CD4-positive, alpha-beta memory T cell (primary cell): ENCODE measurements around the gene NYNRIN. TPM values are rescaled to one million over a fixed set of nuclear protein-coding genes. Genes with fewer than 3 reads are reported as not detected.

Experiments used
- polyA plus RNA-seq, 2 donors: library from polyadenylated mRNA; unstranded; fragments of 300-500 nt; fragmentation: Illumina TruSeq; gene quantifications; one replicate each; pipeline ENCODE4 v1.2.3, GENCODE V29; 2021
- total RNA-seq, 2 experiments: library from RNA; stranded (reverse); gene quantifications; one replicate each; pipeline ENCODE4 v1.2.3, GENCODE V29; 2021

The NYNRIN gene
- total and polyA plus RNA-seq, 4 experiments from 2014 or later = 0.02 to 0.32 TPM; not detected in 2

Other genes with a start within 250 kb of the NYNRIN start
- 100 to 1,000 TPM; 154 to 157 TPM for gene IRF9, start 237.7 kb upstream of the NYNRIN start, total RNA-seq
- gene IRF9, start 237.7 kb upstream of the NYNRIN start, polyA plus RNA-seq = 100 to 1,000 TPM in 1 of 2 donors, 10 to 100 TPM in 1; 59.3 to 121 TPM
- 10 to 100 TPM; 27.7 to 30.5 TPM for gene REC8, start 226.9 kb upstream of the NYNRIN start, total RNA-seq
- gene REC8, start 226.9 kb upstream of the NYNRIN start, polyA plus RNA-seq = 1 to 10 TPM; 2.8 to 9.8 TPM
- 10 to 100 TPM; 22.4 to 30.2 TPM for gene IPO4, start 210.2 kb upstream of the NYNRIN start, total RNA-seq
- 10 to 100 TPM; 19.8 to 20.2 TPM for gene IPO4, start 210.2 kb upstream of the NYNRIN start, polyA plus RNA-seq
- gene TM9SF1, start 203.6 kb upstream of the NYNRIN start, total RNA-seq = 10 to 100 TPM; 24.1 to 26.3 TPM
- 10 to 100 TPM; 38.4 to 40.6 TPM for gene TM9SF1, start 203.6 kb upstream of the NYNRIN start, polyA plus RNA-seq
- gene TSSK4, start 193.3 kb upstream of the NYNRIN start, total RNA-seq = 1 to 10 TPM; 1.2 to 1.9 TPM
- gene TSSK4, start 193.3 kb upstream of the NYNRIN start, polyA plus RNA-seq = 1 to 10 TPM in 1 of 2 donors, under 1 TPM in 1; 0.47 to 1.3 TPM
- gene CHMP4A, start 185.5 kb upstream of the NYNRIN start, total RNA-seq = 100 to 1,000 TPM in 1 of 2 experiments, 10 to 100 TPM in 1; 99.3 to 101 TPM
- 100 to 1,000 TPM; 164 to 194 TPM for gene CHMP4A, start 185.5 kb upstream of the NYNRIN start, polyA plus RNA-seq
- 10 to 100 TPM; 12.5 to 15.3 TPM for gene MDP1, start 182.9 kb upstream of the NYNRIN start, total RNA-seq
- 10 to 100 TPM; 27.3 to 28.1 TPM for gene MDP1, start 182.9 kb upstream of the NYNRIN start, polyA plus RNA-seq
- gene NEDD8, start 166.6 kb upstream of the NYNRIN start, total RNA-seq = 100 to 1,000 TPM; 116 to 127 TPM
- 100 to 1,000 TPM; 351 to 425 TPM for gene NEDD8, start 166.6 kb upstream of the NYNRIN start, polyA plus RNA-seq
- gene GMPR2, start 166.1 kb upstream of the NYNRIN start, total RNA-seq = 10 to 100 TPM; 91.0 to 95.8 TPM
- 100 to 1,000 TPM; 103 to 116 TPM for gene GMPR2, start 166.1 kb upstream of the NYNRIN start, polyA plus RNA-seq
- 100 to 1,000 TPM; 131 to 132 TPM for gene TINF2, start 156.4 kb upstream of the NYNRIN start, total RNA-seq
- 100 to 1,000 TPM; 151 to 169 TPM for gene TINF2, start 156.4 kb upstream of the NYNRIN start, polyA plus RNA-seq
- gene TGM1, start 135.8 kb upstream of the NYNRIN start, total RNA-seq = 10 to 100 TPM; 11.0 to 16.1 TPM
- gene TGM1, start 135.8 kb upstream of the NYNRIN start, polyA plus RNA-seq = under 1 TPM; 0.11 to 0.12 TPM
- 10 to 100 TPM; 55.6 to 62.5 TPM for gene RABGGTA, start 127.4 kb upstream of the NYNRIN start, total RNA-seq
- gene RABGGTA, start 127.4 kb upstream of the NYNRIN start, polyA plus RNA-seq = 10 to 100 TPM; 22.9 to 32.5 TPM
- gene DHRS1, start 99.2 kb upstream of the NYNRIN start, total RNA-seq = 10 to 100 TPM; 37.6 to 38.6 TPM
- gene DHRS1, start 99.2 kb upstream of the NYNRIN start, polyA plus RNA-seq = 10 to 100 TPM; 31.4 to 32.9 TPM
- gene NOP9, start 99.2 kb upstream of the NYNRIN start, total RNA-seq = 10 to 100 TPM; 23.1 to 28.1 TPM
- 1 to 10 TPM in 1 of 2 donors, under 1 TPM in 1; 0.83 to 1.6 TPM for gene NOP9, start 99.2 kb upstream of the NYNRIN start, polyA plus RNA-seq
- 10 to 100 TPM; 22.3 to 26.0 TPM for gene CIDEB, start 91.0 kb upstream of the NYNRIN start, total RNA-seq
- 10 to 100 TPM; 17.2 to 24.3 TPM for gene CIDEB, start 91.0 kb upstream of the NYNRIN start, polyA plus RNA-seq
- gene LTB4R2, start 88.9 kb upstream of the NYNRIN start, total RNA-seq = 10 to 100 TPM; 18.0 to 18.8 TPM
- 1 to 10 TPM; 2.3 to 3.2 TPM for gene LTB4R2, start 88.9 kb upstream of the NYNRIN start, polyA plus RNA-seq
- gene LTB4R, start 87.5 kb upstream of the NYNRIN start, total RNA-seq = 10 to 100 TPM; 19.5 to 20.0 TPM
- 10 to 100 TPM in 1 of 2 donors, 1 to 10 TPM in 1; 9.6 to 10.6 TPM for gene LTB4R, start 87.5 kb upstream of the NYNRIN start, polyA plus RNA-seq
- 1 to 10 TPM; 7.1 to 8.1 TPM for gene ADCY4, start 63.9 kb upstream of the NYNRIN start, total RNA-seq
- under 1 TPM; 0.48 to 0.62 TPM for gene ADCY4, start 63.9 kb upstream of the NYNRIN start, polyA plus RNA-seq
- gene RIPK3, start 59.0 kb upstream of the NYNRIN start, total RNA-seq = 10 to 100 TPM; 63.0 to 63.5 TPM
- gene RIPK3, start 59.0 kb upstream of the NYNRIN start, polyA plus RNA-seq = 10 to 100 TPM in 1 of 2 donors, 1 to 10 TPM in 1; 6.2 to 16.7 TPM
- not detected for gene NFATC4, start 30.8 kb upstream of the NYNRIN start, total RNA-seq
- gene NFATC4, start 30.8 kb upstream of the NYNRIN start, polyA plus RNA-seq = not detected
- gene CBLN3, start 30.7 kb downstream of the NYNRIN start, total RNA-seq = 1 to 10 TPM; 3.8 to 6.1 TPM
- gene CBLN3, start 30.7 kb downstream of the NYNRIN start, polyA plus RNA-seq = under 1 TPM in 1 of 2 donors, not detected in 1; 0.41 TPM
- gene KHNYN, start 31.0 kb downstream of the NYNRIN start, total RNA-seq = 100 to 1,000 TPM; 137 to 142 TPM
- gene KHNYN, start 31.0 kb downstream of the NYNRIN start, polyA plus RNA-seq = 10 to 100 TPM; 11.6 to 21.4 TPM
- 100 to 1,000 TPM; 102 to 109 TPM for gene SDR39U1, start 43.8 kb downstream of the NYNRIN start, total RNA-seq
- 10 to 100 TPM; 43.2 to 56.8 TPM for gene SDR39U1, start 43.8 kb downstream of the NYNRIN start, polyA plus RNA-seq
- not detected for gene CMA1, start 109.3 kb downstream of the NYNRIN start, total RNA-seq
- gene CMA1, start 109.3 kb downstream of the NYNRIN start, polyA plus RNA-seq = not detected
- gene CTSG, start 177.2 kb downstream of the NYNRIN start, total RNA-seq = not detected
- not detected for gene CTSG, start 177.2 kb downstream of the NYNRIN start, polyA plus RNA-seq
- gene GZMH, start 210.7 kb downstream of the NYNRIN start, total RNA-seq = not detected
- 1 to 10 TPM in 1 of 2 donors, under 1 TPM in 1; 0.63 to 8.1 TPM for gene GZMH, start 210.7 kb downstream of the NYNRIN start, polyA plus RNA-seq
- not detected for gene GZMB, start 235.2 kb downstream of the NYNRIN start, total RNA-seq
- under 1 TPM; 0.21 to 0.82 TPM for gene GZMB, start 235.2 kb downstream of the NYNRIN start, polyA plus RNA-seq